Muscle layer of duodenum (tissue), 2 donors: Measurements from ENCODE around the gene NGEF.
"Not testable (repeated sequence)": the region's sequence is repeated elsewhere in the genome, so short reads cannot be mapped to it uniquely, and the experiment has no call there.

Experiments used
- H3K27ac ChIP-seq: one replicate; pipeline ENCODE4 v1.7.0; 2013; ENCODE audit warnings: mild to moderate bottlenecking, low read length
- H3K27me3 ChIP-seq: one replicate; pipeline ENCODE4 v1.7.0; 2013; ENCODE audit warnings: low read depth, mild to moderate bottlenecking, control low read depth, low read length
- H3K36me3 ChIP-seq, 2 donors: one replicate each; pipeline ENCODE4 v1.7.0; 2013; ENCODE audit warnings: low read length in 2 of 2, control low read depth in 1 of 2, mild to moderate bottlenecking in 1 of 2; ENCODE audit not compliant: insufficient read depth in 2 of 2, control insufficient read depth in 1 of 2
- H3K4me1 ChIP-seq, 2 donors: one replicate each; pipeline ENCODE4 v1.7.0; 2013; ENCODE audit warnings: low read length in 2 of 2, mild to moderate bottlenecking in 2 of 2, control low read depth in 1 of 2, moderate library complexity in 1 of 2; ENCODE audit not compliant: insufficient read depth in 2 of 2, control insufficient read depth in 1 of 2
- H3K4me3 ChIP-seq, 2 donors: one replicate each; pipeline ENCODE4 v1.7.0; 2013; ENCODE audit warnings: low read length in 2 of 2, low read depth in 1 of 2, mild to moderate bottlenecking in 1 of 2
- H3K9me3 ChIP-seq, 2 donors: one replicate each; pipeline ENCODE4 v1.7.0; 2013; ENCODE audit warnings: low read length in 2 of 2, control low read depth in 1 of 2, mild to moderate bottlenecking in 1 of 2; ENCODE audit not compliant: control insufficient read depth in 1 of 2
- donor health status: healthy.

Gene NGEF

GRCh38 chr2:233055362-233055761 lies 42.3 kb upstream of the NGEF start:
- Histone ChIP-seq H3K27me3 (no peaks in the 10 kb centered on the region), H3K4me1 (peaks cover 0 to 6% of the 10 kb centered on the region in 2 donors), H3K4me3 (no peak overlapping the region), H3K36me3 (no peaks in the 10 kb centered on the region), H3K9me3 (no peaks in the 10 kb centered on the region), H3K27ac (no peak overlapping the region)

- no peak overlapping the region for H3K4me3 ChIP-seq
- no peaks in the 10 kb centered on the region for H3K27me3 ChIP-seq
- H3K4me1 ChIP-seq: peaks cover 0 to 6% of the 10 kb centered on the region in 2 donors
- H3K27ac ChIP-seq: no peak overlapping the region
- H3K9me3 ChIP-seq: no peaks in the 10 kb centered on the region
- no peaks in the 10 kb centered on the region for H3K36me3 ChIP-seq
Measured at GRCh38 chr2:233053928-233054784, 41.1 kb upstream of the NGEF start.

DNA sequence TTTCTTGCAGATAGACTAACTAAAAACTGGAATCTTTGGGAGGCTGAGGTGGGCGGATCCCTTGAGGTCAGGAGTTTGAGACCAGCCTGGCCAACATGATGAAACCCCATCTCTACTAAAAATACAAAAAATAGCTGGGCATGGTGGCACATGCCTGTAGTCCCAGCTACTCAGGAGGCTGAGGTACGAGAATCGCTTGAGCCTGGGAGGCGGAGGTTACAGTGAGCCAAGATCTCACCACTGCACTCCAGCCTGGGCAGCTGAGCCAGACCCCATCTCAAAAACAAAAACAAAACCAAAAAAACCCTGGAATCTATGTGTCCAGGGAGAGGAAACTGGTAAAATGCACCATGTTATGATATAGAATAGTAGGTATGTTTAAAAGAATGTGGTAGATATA lies 39.5 kb upstream of the NGEF start:
- H3K36me3 ChIP-seq, H3K4me3 ChIP-seq, H3K4me1 ChIP-seq, H3K9me3 ChIP-seq, H3K27ac ChIP-seq, H3K27me3 ChIP-seq: not testable (repeated sequence)

DNA sequence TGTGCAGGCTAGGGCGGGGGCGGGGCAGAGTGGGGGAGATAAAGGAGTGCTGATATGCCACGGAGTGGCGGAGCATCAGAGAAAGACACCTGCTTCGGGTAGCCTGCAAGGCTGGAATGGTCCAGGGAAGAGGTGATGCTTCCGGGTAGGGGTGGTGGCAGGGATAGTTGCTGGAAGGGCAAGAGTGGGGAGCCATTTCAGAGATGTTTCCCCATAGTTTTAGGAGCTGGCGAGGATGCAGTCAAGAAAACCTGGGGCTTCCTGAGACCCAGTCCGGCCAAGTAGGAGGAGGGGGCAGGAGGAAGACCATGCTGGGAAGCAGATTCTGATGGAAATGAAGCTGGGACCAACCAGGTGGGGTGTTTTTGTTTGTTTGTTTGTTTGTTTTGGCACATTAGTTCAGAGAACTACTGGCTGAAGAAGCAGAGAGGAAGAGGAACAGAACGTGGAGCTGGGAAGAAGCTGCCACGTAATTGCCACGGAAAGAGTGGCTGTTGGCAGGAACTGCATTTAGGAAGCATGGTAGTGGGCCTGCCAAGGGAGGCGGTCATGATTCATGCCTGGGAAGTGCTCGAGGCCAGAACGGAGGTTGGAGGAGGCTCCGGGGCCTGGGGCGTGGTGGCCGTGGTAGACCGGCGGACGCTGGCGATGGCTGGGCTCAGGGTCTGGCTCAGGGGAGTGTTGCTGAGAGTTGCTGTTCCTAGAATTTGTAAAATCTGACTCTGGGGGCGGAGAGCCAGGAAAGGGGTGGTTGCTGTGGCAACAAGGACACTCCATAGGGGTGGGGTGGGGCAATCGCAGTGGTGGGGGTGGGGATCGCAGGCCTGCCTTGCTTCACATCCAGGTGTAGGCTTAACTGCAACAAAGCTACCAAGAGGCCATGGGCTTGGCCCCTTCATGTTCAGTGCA lies 38.4 kb upstream of the NGEF start:
- no peak overlapping the region for H3K4me3 ChIP-seq
- peaks cover 0 to 6% of the 10 kb centered on the region in 2 donors for H3K4me1 ChIP-seq
- H3K9me3 ChIP-seq: no peaks in the 10 kb centered on the region
- no peaks in the 10 kb centered on the region for H3K27me3 ChIP-seq
- H3K36me3 ChIP-seq: no peaks in the 10 kb centered on the region
- H3K27ac ChIP-seq: no peak overlapping the region

DNA sequence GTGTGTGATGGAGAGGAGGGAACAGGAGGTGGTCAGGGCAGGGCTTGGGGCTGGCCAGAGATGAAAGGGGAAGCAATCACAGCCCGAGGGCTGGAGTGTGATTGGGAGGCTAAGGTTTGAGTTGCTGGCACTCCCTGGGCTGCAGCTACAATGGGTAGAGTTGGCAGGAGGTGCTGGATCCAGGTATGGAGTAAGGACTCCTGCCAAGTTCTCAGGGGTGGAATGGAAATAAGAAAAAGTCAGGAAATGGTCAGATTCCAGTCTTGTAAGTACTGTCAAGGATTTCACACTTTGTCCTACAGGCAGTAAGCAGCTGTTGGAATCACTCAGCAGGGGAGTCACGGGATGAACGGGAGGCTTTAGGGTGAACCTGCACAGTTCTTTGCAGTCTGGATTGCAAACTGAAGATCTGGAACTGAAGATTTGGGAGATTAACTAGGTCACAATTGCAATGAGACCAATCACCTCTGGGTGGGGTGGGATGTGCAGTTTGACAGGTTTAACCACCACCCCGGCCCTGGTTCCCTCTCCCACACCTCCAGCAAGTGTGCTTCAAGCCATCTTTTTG lies 36.2 kb upstream of the NGEF start:
- no peak overlapping the region for H3K4me3 ChIP-seq
- H3K27ac ChIP-seq: no peak overlapping the region
- H3K27me3 ChIP-seq: no peaks in the 10 kb centered on the region
- no peaks in the 10 kb centered on the region for H3K36me3 ChIP-seq
- peaks cover 0 to 6% of the 10 kb centered on the region in 2 donors for H3K4me1 ChIP-seq
- H3K9me3 ChIP-seq: no peaks in the 10 kb centered on the region

- Histone ChIP-seq H3K36me3 (no peaks in the 10 kb centered on the region), H3K4me3 (no peak overlapping the region), H3K27me3 (no peaks in the 10 kb centered on the region), H3K4me1 (no peaks in the 10 kb centered on the region), H3K27ac (no peak overlapping the region), H3K9me3 (no peaks in the 10 kb centered on the region)
Measured at GRCh38 chr2:233048569-233049193, 35.6 kb upstream of the NGEF start.

DNA sequence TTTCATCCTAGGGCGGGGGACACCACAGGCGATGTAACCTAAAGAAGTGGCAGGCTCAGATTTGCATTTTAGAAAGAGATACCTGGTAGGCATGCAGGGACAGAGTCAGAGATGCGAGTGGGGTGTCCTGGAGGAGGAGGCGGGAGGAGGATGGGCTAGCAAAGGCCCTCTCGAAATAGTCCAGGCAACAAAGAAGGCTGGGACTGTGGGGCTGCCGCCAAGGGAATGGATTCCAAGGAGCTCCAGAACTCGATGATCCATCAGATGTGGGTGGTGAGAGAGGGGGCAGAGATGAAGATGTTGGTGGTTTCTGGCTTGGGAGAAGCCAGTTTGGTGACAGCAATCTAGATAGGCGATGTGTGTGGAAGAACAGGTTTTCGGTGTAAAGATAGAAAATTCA lies 34.6 kb upstream of the NGEF start:
- no peaks in the 10 kb centered on the region for H3K4me1 ChIP-seq
- no peaks in the 10 kb centered on the region for H3K9me3 ChIP-seq
- no peak overlapping the region for H3K27ac ChIP-seq
- H3K36me3 ChIP-seq: no peaks in the 10 kb centered on the region
- no peak overlapping the region for H3K4me3 ChIP-seq
- H3K27me3 ChIP-seq: no peaks in the 10 kb centered on the region

DNA sequence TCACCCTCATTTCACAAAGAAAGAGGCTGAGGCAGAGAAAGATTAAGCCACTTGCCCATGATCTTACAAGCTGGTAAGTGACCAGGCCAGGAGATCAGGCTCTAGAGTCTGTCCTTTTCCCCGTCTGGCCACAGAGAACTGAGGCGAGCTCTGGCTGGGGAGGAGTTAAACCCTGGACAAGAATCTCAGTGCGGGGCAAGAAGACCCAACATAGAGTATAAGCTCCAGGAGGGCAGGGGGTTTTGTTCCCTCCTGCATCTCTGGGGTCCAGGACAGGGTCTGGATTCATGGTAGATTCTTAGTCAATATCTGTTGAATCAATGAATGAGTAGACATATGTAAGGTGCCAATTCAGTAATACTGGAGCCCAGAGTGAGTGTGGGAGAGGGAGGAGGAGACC lies 34.1 kb upstream of the NGEF start:
- H3K4me1 ChIP-seq: no peaks in the 10 kb centered on the region

GRCh38 chr2:233044974-233045605 lies 32.0 kb upstream of the NGEF start:
- no peaks in the 10 kb centered on the region for H3K36me3 ChIP-seq
- no peak overlapping the region for H3K4me3 ChIP-seq
- H3K27ac ChIP-seq: no peak overlapping the region
- H3K4me1 ChIP-seq: no peaks in the 10 kb centered on the region
- H3K27me3 ChIP-seq: no peaks in the 10 kb centered on the region
- no peaks in the 10 kb centered on the region for H3K9me3 ChIP-seq

More for the DNA sequence above, 34.1 kb upstream of the NGEF start:
- H3K4me3 ChIP-seq: no peak overlapping the region
- no peaks in the 10 kb centered on the region for H3K9me3 ChIP-seq
- H3K27ac ChIP-seq: no peak overlapping the region
- no peaks in the 10 kb centered on the region for H3K27me3 ChIP-seq
- H3K36me3 ChIP-seq: no peaks in the 10 kb centered on the region

- Histone ChIP-seq H3K27me3 (no peaks in the 10 kb centered on the region), H3K4me1 (no peaks in the 10 kb centered on the region), H3K9me3 (no peaks in the 10 kb centered on the region), H3K4me3 (no peak overlapping the region), H3K27ac (no peak overlapping the region), H3K36me3 (no peaks in the 10 kb centered on the region)
Measured at GRCh38 chr2:233042549-233042948, 29.5 kb upstream of the NGEF start.
